ENCODE measurements around the gene ORMDL3.
"Not testable (repeated sequence)": the region's sequence is repeated elsewhere in the genome, so short reads cannot be mapped to it uniquely, and the experiment has no call there.

ORMDL3 gene

GRCh38 chr17:39903158-39903884 lies 24.1 kb downstream of the ORMDL3 start:
- H3K4me3 ChIP-seq (ENCODE audit: low read depth in 1 of 2, low read length in 2 of 2) = no peak overlapping the region
- peak overlapping the region; percentile 33; the same call in 1 of the 2 replicates for H3K4me2 ChIP-seq (ENCODE audit: insufficient read depth, low read length)
- H4K20me1 ChIP-seq (ENCODE audit: insufficient read depth, low read length) = no peaks in the 10 kb centered on the region
- DNase-seq = peak; percentile 81
- H3K4me1 ChIP-seq (ENCODE audit: insufficient read depth, low read length) = peaks cover 34% of the 10 kb centered on the region
- no peaks in the 10 kb centered on the region for H3K36me3 ChIP-seq (ENCODE audit: insufficient read depth, low read length)
- H3K79me2 ChIP-seq (ENCODE audit: insufficient read depth, low read length) = no peaks in the 10 kb centered on the region
- H2AFZ ChIP-seq (ENCODE audit: low read depth, low read length) = peak overlapping the region; percentile 32; the same call in 1 of the 2 replicates
- no peaks in the 10 kb centered on the region for H3K27me3 ChIP-seq (ENCODE audit: insufficient read depth, low read length, poor library complexity)
- no peaks in the 10 kb centered on the region for H3K9me3 ChIP-seq (ENCODE audit: insufficient read depth, low read length, severe bottlenecking)
- peak overlapping the region; percentile 76 for H3K27ac ChIP-seq (ENCODE audit: low read length)
- peak overlapping the region; percentile 9; the same call in 1 of the 2 replicates for H3K9ac ChIP-seq (ENCODE audit: low read depth, low read length)
- no peak for TF ChIP-seq EZH2 (IDR thresholded peaks at IDR 0.05; ENCODE audit: borderline replicate concordance, low read depth, low read length, severe bottlenecking)
- TF ChIP-seq CTCF (IDR thresholded peaks at IDR 0.05; ENCODE audit: borderline replicate concordance, extremely low read depth, low read length, poor library complexity, severe bottlenecking) = peak; percentile 28
- peak; percentile 100 for ATAC-seq (ENCODE audit: insufficient read depth, low read depth)

- H3K4me2 ChIP-seq (ENCODE audit: insufficient read depth, low read length); H3K4me3 ChIP-seq (ENCODE audit: low read depth in 1 of 2, low read length in 2 of 2); ATAC-seq (ENCODE audit: insufficient read depth, low read depth); H3K27me3 ChIP-seq (ENCODE audit: insufficient read depth, low read length, poor library complexity); H3K36me3 ChIP-seq (ENCODE audit: insufficient read depth, low read length); DNase-seq; H3K79me2 ChIP-seq (ENCODE audit: insufficient read depth, low read length); H2AFZ ChIP-seq (ENCODE audit: low read depth, low read length); H3K9me3 ChIP-seq (ENCODE audit: insufficient read depth, low read length, severe bottlenecking); H4K20me1 ChIP-seq (ENCODE audit: insufficient read depth, low read length); H3K27ac ChIP-seq (ENCODE audit: low read length); H3K9ac ChIP-seq (ENCODE audit: low read depth, low read length): not testable (repeated sequence)
- peaks cover 34% of the 10 kb centered on the region for H3K4me1 ChIP-seq (ENCODE audit: insufficient read depth, low read length)
These were observed 25.4 kb downstream of the ORMDL3 start for GRCh38 chr17:39902027-39902426.

- no peak overlapping the region for H3K4me2 ChIP-seq (ENCODE audit: insufficient read depth, low read length)
- no peaks in the 10 kb centered on the region for H3K27me3 ChIP-seq (ENCODE audit: insufficient read depth, low read length, poor library complexity)
- H3K9me3 ChIP-seq (ENCODE audit: insufficient read depth, low read length, severe bottlenecking) = no peaks in the 10 kb centered on the region
- DNase-seq = no peak
- H3K79me2 ChIP-seq (ENCODE audit: insufficient read depth, low read length) = no peaks in the 10 kb centered on the region
- H4K20me1 ChIP-seq (ENCODE audit: insufficient read depth, low read length) = no peaks in the 10 kb centered on the region
- ATAC-seq (ENCODE audit: insufficient read depth, low read depth) = no peak
- TF ChIP-seq CTCF (IDR thresholded peaks at IDR 0.05; ENCODE audit: borderline replicate concordance, extremely low read depth, low read length, poor library complexity, severe bottlenecking) (no peak), EZH2 (IDR thresholded peaks at IDR 0.05; ENCODE audit: borderline replicate concordance, low read depth, low read length, severe bottlenecking) (no peak)
- no peak overlapping the region for H2AFZ ChIP-seq (ENCODE audit: low read depth, low read length)
- H3K36me3 ChIP-seq (ENCODE audit: insufficient read depth, low read length) = no peaks in the 10 kb centered on the region
- peaks cover 21% of the 10 kb centered on the region for H3K4me1 ChIP-seq (ENCODE audit: insufficient read depth, low read length)
- H3K9ac ChIP-seq (ENCODE audit: low read depth, low read length) = no peak overlapping the region
- H3K4me3 ChIP-seq (ENCODE audit: low read depth in 1 of 2, low read length in 2 of 2) = no peak overlapping the region
- H3K27ac ChIP-seq (ENCODE audit: low read length) = no peak overlapping the region
These were observed 28.2 kb downstream of the ORMDL3 start for GRCh38 chr17:39899215-39899614.

- DNase-seq = no peak
- H3K4me3 ChIP-seq (ENCODE audit: low read depth in 1 of 2, low read length in 2 of 2) = no peak overlapping the region
- H2AFZ ChIP-seq (ENCODE audit: low read depth, low read length) = no peak overlapping the region
- H4K20me1 ChIP-seq (ENCODE audit: insufficient read depth, low read length) = no peaks in the 10 kb centered on the region
- ATAC-seq (ENCODE audit: insufficient read depth, low read depth) = no peak
- no peak overlapping the region for H3K9ac ChIP-seq (ENCODE audit: low read depth, low read length)
- no peak overlapping the region for H3K27ac ChIP-seq (ENCODE audit: low read length)
- H3K9me3 ChIP-seq (ENCODE audit: insufficient read depth, low read length, severe bottlenecking) = no peaks in the 10 kb centered on the region
- H3K4me1 ChIP-seq (ENCODE audit: insufficient read depth, low read length) = peaks cover 10% of the 10 kb centered on the region
- no peaks in the 10 kb centered on the region for H3K27me3 ChIP-seq (ENCODE audit: insufficient read depth, low read length, poor library complexity)
- no peaks in the 10 kb centered on the region for H3K36me3 ChIP-seq (ENCODE audit: insufficient read depth, low read length)
- no peaks in the 10 kb centered on the region for H3K79me2 ChIP-seq (ENCODE audit: insufficient read depth, low read length)
- TF ChIP-seq CTCF (IDR thresholded peaks at IDR 0.05; ENCODE audit: borderline replicate concordance, extremely low read depth, low read length, poor library complexity, severe bottlenecking) (no peak), EZH2 (IDR thresholded peaks at IDR 0.05; ENCODE audit: borderline replicate concordance, low read depth, low read length, severe bottlenecking) (no peak)
- H3K4me2 ChIP-seq (ENCODE audit: insufficient read depth, low read length) = no peak overlapping the region
These were observed 29.3 kb downstream of the ORMDL3 start for GRCh38 chr17:39898088-39898487.

Measured in DND-41 (cell line).